ENCODE results near the gene TBCD. TPM values are rescaled to one million over a fixed set of nuclear protein-coding genes. Genes with fewer than 3 reads are reported as not detected.

Gene TBCD
- total RNA-seq, 1 donor from 2014 or later = 207 TPM

DNA sequence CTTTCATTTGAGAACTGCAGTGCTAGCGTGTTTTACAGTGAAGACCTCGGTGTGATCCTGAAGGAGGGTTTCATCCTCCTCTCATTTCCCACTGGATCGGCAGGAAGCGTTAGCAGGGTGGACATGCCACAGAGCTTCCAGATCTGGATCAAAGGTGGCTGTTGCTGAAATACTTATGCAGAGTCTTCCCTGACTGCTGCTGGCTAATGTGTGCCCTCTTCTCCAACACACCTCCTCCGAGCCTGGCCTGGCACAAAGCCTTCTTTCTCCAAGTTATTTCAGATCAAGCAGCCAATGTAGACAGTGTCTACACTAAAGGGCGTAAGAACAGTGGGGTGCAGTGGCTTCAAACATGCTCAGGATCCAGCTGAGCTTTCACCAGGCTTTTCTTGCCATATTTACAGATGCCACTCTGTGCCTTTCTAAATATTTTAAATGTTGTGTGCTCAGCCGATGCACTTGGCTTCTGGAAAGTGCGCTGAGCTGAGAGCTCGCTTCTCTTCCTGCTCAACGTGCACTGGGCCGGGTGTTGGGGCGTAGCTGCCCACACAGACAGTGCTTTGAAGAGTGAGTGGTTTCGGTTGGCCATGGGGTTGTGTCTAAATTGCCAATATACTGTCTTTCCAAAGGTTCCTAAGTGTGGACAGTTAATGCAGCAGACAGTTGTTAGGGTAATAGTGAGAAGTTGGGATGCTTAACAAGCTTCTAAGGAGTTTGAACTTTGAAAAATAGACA lies 85.9 kb downstream of the TBCD start:
- Mint-ChIP-seq H3K9me3 (ENCODE audit: unreplicated experiment) (no peaks in the 10 kb centered on the region), H3K27ac (ENCODE audit: unreplicated experiment) (peak overlapping the region; percentile 33), H3K4me1 (ENCODE audit: unreplicated experiment) (peaks cover 31% of the 10 kb centered on the region), H3K4me3 (ENCODE audit: unreplicated experiment) (peak overlapping the region; percentile 29), H3K36me3 (ENCODE audit: low read depth, unreplicated experiment) (peaks cover 7% of the 10 kb centered on the region), H3K27me3 (ENCODE audit: unreplicated experiment) (peaks cover 5% of the 10 kb centered on the region)
- no peak for DNase-seq (ENCODE audit: low spot score)
- TF ChIP-seq CTCF (IDR thresholded peaks at IDR 0.05; ENCODE audit: unreplicated experiment) = no peak

- no peak for TF ChIP-seq CTCF (IDR thresholded peaks at IDR 0.05; ENCODE audit: unreplicated experiment)
- no peak overlapping the region for H3K4me3 Mint-ChIP-seq (ENCODE audit: unreplicated experiment)
- peaks cover 31% of the 10 kb centered on the region for H3K4me1 Mint-ChIP-seq (ENCODE audit: unreplicated experiment)
- H3K27ac Mint-ChIP-seq (ENCODE audit: unreplicated experiment) = no peak overlapping the region
- no peaks in the 10 kb centered on the region for H3K9me3 Mint-ChIP-seq (ENCODE audit: unreplicated experiment)
- no peak for DNase-seq (ENCODE audit: low spot score)
- peaks cover 5% of the 10 kb centered on the region for H3K27me3 Mint-ChIP-seq (ENCODE audit: unreplicated experiment)
- peaks cover 8% of the 10 kb centered on the region for H3K36me3 Mint-ChIP-seq (ENCODE audit: low read depth, unreplicated experiment)
Measured at GRCh38 chr17:82838386-82839063, 86.7 kb downstream of the TBCD start.

- Mint-ChIP-seq H3K27ac (ENCODE audit: unreplicated experiment) (no peak within 1 kb of the TSS), H3K4me3 (ENCODE audit: unreplicated experiment) (no peak within 1 kb of the TSS), H3K27me3 (ENCODE audit: unreplicated experiment) (peaks cover 6% of the 10 kb centered on the region), H3K4me1 (ENCODE audit: unreplicated experiment) (peaks cover 43% of the 10 kb centered on the region), H3K36me3 (ENCODE audit: low read depth, unreplicated experiment) (peaks cover 14% of the 10 kb centered on the region), H3K9me3 (ENCODE audit: unreplicated experiment) (no peaks in the 10 kb centered on the region)
- no peak for DNase-seq (ENCODE audit: low spot score)
- TF ChIP-seq CTCF (IDR thresholded peaks at IDR 0.05; ENCODE audit: unreplicated experiment) = no peak
Measured at GRCh38 chr17:82839617-82840292, 87.9 kb downstream of the TBCD start, which contains the start of gene ZNF750. Gene ZNF750 (minus strand): TSS chr17:82840022. CDS start chr17:82832454, 7,568 bp downstream.

DNA sequence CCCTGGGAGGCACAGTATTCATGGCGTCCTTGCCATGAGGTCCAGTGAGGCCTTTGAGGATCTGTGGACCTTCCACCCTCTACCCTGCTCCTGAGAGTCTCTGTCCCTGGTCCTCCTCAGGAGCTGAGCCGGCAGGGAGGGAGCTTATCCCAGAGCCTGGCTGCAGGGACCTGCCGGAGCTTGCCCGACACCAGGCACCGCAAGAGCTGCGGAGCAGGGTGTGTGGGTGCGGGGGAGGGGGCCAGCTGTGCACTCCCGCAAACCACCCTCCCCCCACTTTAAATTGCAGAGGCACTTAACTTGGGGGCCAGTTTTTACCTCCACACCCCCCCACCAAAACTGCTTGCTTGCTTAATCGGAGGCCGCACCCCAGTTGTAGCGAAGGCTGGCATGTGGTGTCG lies 88.6 kb downstream of the TBCD start:
- Mint-ChIP-seq H3K4me3 (ENCODE audit: unreplicated experiment) (no peak overlapping the region), H3K4me1 (ENCODE audit: unreplicated experiment) (peaks cover 48% of the 10 kb centered on the region), H3K27ac (ENCODE audit: unreplicated experiment) (no peak overlapping the region), H3K36me3 (ENCODE audit: low read depth, unreplicated experiment) (peaks cover 18% of the 10 kb centered on the region), H3K27me3 (ENCODE audit: unreplicated experiment) (peaks cover 7% of the 10 kb centered on the region), H3K9me3 (ENCODE audit: unreplicated experiment) (no peaks in the 10 kb centered on the region)
- no peak for DNase-seq (ENCODE audit: low spot score)
- no peak for TF ChIP-seq CTCF (IDR thresholded peaks at IDR 0.05; ENCODE audit: unreplicated experiment)

Data from endothelial cell (in vitro differentiated cells).